ENCODE results near the gene SAFB. TPM values are rescaled to one million over a fixed set of nuclear protein-coding genes. Genes with fewer than 3 reads are reported as not detected.

SAFB gene
- total RNA-seq, 1 experiment from 2014 or later: 143 TPM

- TF ChIP-seq CTCF (IDR thresholded peaks at IDR 0.05 in 2 of 3, conservative IDR thresholded peaks at IDR 0.05 in 1 of 3; ENCODE audit: borderline replicate concordance in 1 of 3, insufficient read depth in 1 of 3, low read depth in 2 of 3, low read length in 2 of 3): no peak
- TF ChIP-seq YY1 (IDR thresholded peaks at IDR 0.05; ENCODE audit: extremely low read depth, insufficient replicate concordance, low read depth, low read length): no peak
- no peak for TF ChIP-seq CEBPB (IDR thresholded peaks at IDR 0.05; ENCODE audit: low read depth)
- TF ChIP-seq SIN3A (IDR thresholded peaks at IDR 0.05; ENCODE audit: low read depth): no peak
Measured at GRCh38 chr19:5642204-5642603, 19.3 kb downstream of the SAFB start (continued).

- no peaks in the 10 kb centered on the region for H3K27me3 ChIP-seq (ENCODE audit: insufficient read depth, low read length)
- H3K4me2 ChIP-seq (ENCODE audit: low read length): no peak overlapping the region
- ATAC-seq: no peak
- no peak overlapping the region for H3K4me3 ChIP-seq (replicated peaks in 1 of 2; ENCODE audit: low read depth in 1 of 2, low read length in 2 of 2)
- ChIA-PET CTCF (no interaction called here), POLR2A (no interaction called here), RAD21 (ENCODE audit: low non-redundant PET in 1 of 2, low total read pairs in 2 of 2, uncharacterized antibody in 2 of 2, unreplicated experiment in 2 of 2) (no interaction called here)
- no peak overlapping the region for H3K9ac ChIP-seq (ENCODE audit: low read length)
- intact Hi-C loops (cut with micrococcal nuclease): no loop called here
- H3K36me3 ChIP-seq (ENCODE audit: control insufficient read depth in 1 of 2, insufficient read depth in 2 of 2, low read length in 2 of 2): peaks cover 46 to 62% of the 10 kb centered on the region in 2 experiments; a peak in 3 of 4 replicates
- no peak overlapping the region for H3K27ac ChIP-seq (ENCODE audit: low read depth, low read length)
- no peaks in the 10 kb centered on the region for H3K9me2 ChIP-seq (ENCODE audit: insufficient read depth)
- TF ChIP-seq REST (IDR thresholded peaks at IDR 0.05; ENCODE audit: low read depth) (no peak), POLR2A (IDR thresholded peaks at IDR 0.05; ENCODE audit: borderline replicate concordance, extremely low read depth, insufficient read depth, insufficient read length) (no peak), TCF7L2 (IDR thresholded peaks at IDR 0.05; ENCODE audit: borderline replicate concordance, extremely low read depth, insufficient read depth, insufficient read length) (no peak), FOSL1 (IDR thresholded peaks at IDR 0.05; ENCODE audit: low read depth) (no peak), CBX3 (IDR thresholded peaks at IDR 0.05; ENCODE audit: low read depth) (no peak)
- H3K4me1 ChIP-seq (ENCODE audit: control insufficient read depth in 1 of 2, insufficient read depth in 2 of 2, low read length in 2 of 2): no peaks in the 10 kb centered on the region
- peaks cover 100% of the 10 kb centered on the region for H3K79me2 ChIP-seq (ENCODE audit: insufficient read depth, low read length)
- no peaks in the 10 kb centered on the region for H3K9me3 ChIP-seq (ENCODE audit: control insufficient read depth in 1 of 2, insufficient read depth in 1 of 2, low read depth in 1 of 2, low read length in 2 of 2)
- no peak overlapping the region for H2AFZ ChIP-seq (ENCODE audit: low read depth, low read length, poor library complexity, severe bottlenecking)
- DNase-seq (ENCODE audit: low read depth, low spot score): no peak
- H4K20me1 ChIP-seq (ENCODE audit: insufficient read depth): peaks cover 25% of the 10 kb centered on the region; the same call in 1 of the 2 replicates
- no TSS peak for BruUV-seq (replicated peaks)
Measured at GRCh38 chr19:5643060-5643459, 20.2 kb downstream of the SAFB start.
